Measurements from ENCODE around the gene SOCS3. TPM values are rescaled to one million over a fixed set of nuclear protein-coding genes. Genes with fewer than 3 reads are reported as not detected.

SOCS3 gene
- total RNA-seq, 2 donors from 2014 or later: 10.6 to 59.6 TPM

DNA sequence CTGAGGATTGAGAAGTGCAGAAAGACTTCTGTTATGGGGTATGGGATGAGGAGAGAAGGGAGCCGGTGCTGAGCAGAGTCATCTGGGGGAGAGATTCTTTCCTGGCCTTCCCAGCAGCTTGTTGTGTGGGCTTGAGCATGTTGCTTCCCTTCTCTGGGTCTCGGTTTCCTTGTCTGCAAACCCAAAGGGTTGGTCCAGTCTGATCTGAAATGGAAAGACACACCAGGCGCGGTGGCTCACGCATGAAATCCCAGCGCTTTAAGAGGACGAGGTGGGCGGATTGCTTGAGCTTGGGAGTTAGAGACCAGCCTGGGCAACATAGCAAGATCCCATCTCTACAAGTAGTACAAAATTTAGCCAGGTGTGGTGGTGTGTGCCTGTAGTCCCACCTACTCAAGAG is 6.0 kb downstream of the SOCS3 start:
- Histone ChIP-seq H3K36me3 (no peaks in the 10 kb centered on the region), H3K4me3 (no peak overlapping the region), H3K27ac (peak overlapping the region; percentile 82 to 85), H3K27me3 (replicated peaks; ENCODE audit: insufficient read depth) (no peaks in the 10 kb centered on the region), H3K9me3 (no peaks in the 10 kb centered on the region), H3K4me1 (replicated peaks) (peaks cover 14% of the 10 kb centered on the region)
- TF ChIP-seq POLR2A (IDR thresholded peaks at IDR 0.05) (no peak), POLR2AphosphoS5 (IDR thresholded peaks at IDR 0.05) (no peak), CTCF (IDR thresholded peaks at IDR 0.05) (no peak)
- 91% methylated on average over 8 of the region's 8 CpGs for WGBS
- no peak for DNase-seq (ENCODE audit: low spot score)
- intact Hi-C loops (cut with DNase I): no loop called here

- Histone ChIP-seq H3K27me3 (replicated peaks; ENCODE audit: insufficient read depth) (no peaks in the 10 kb centered on the region), H3K9me3 (no peaks in the 10 kb centered on the region), H3K27ac (peak overlapping the region; percentile 82 to 85), H3K4me3 (no peak overlapping the region), H3K36me3 (no peaks in the 10 kb centered on the region), H3K4me1 (replicated peaks) (peaks cover 14% of the 10 kb centered on the region)
- TF ChIP-seq CTCF (IDR thresholded peaks at IDR 0.05) (peak in 1 of 4 experiments; percentile 26), POLR2AphosphoS5 (IDR thresholded peaks at IDR 0.05) (peak; percentile 94), POLR2A (IDR thresholded peaks at IDR 0.05) (no peak)
- 15% methylated on average over 16 of the region's 16 CpGs for WGBS
- DNase-seq (ENCODE audit: low spot score): peak; percentile 91
- intact Hi-C loops (cut with DNase I): no loop called here
Measured at GRCh38 chr17:78351449-78352006, 8.3 kb downstream of the SOCS3 start.

DNA sequence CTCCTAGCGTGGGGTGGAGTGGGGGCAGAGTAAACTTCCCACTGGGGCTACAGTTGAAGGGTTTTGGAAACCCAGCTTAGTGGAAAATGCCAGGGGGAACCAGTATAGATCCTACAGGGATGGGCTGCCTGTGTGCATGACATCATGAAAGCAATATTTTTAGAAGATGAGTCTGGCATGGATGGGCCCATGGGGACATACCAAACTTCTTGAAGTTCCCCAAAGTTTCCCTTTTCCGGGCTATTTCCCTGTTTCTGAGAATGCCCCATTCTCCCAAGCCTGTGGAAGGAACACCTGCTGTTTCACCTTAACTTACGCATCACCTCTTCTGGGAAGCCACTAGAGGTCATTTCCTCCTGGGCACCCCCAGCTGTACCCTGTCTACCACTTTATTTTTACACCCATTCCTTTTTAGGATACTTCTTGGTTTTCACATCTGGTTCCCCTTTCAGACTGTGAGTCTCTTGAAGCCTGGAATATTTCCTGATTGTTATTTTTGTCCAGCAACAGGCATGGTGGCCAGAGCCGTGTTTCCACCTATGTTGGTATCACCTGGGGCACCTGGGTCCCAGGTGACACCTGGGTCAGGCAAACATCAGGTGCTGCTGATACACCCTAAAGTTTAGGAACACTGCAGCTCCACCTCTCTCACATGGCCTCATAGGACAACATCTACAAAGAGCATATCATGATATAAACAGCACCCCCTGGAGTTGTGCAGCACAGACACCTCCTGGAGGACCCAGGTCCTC is 9.8 kb downstream of the SOCS3 start:
- H3K27ac ChIP-seq: no peak overlapping the region
- intact Hi-C loops (cut with DNase I): no loop called here
- WGBS: 83% methylated on average over 4 of the region's 4 CpGs
- no peaks in the 10 kb centered on the region for H3K27me3 ChIP-seq (replicated peaks; ENCODE audit: insufficient read depth)
- H3K4me3 ChIP-seq: no peak overlapping the region
- no peaks in the 10 kb centered on the region for H3K36me3 ChIP-seq
- peaks cover 11% of the 10 kb centered on the region for H3K4me1 ChIP-seq (replicated peaks)
- DNase-seq (ENCODE audit: low spot score): no peak
- H3K9me3 ChIP-seq: no peaks in the 10 kb centered on the region
- TF ChIP-seq POLR2AphosphoS5 (IDR thresholded peaks at IDR 0.05) (no peak), CTCF (IDR thresholded peaks at IDR 0.05) (no peak), POLR2A (IDR thresholded peaks at IDR 0.05) (no peak)

DNA sequence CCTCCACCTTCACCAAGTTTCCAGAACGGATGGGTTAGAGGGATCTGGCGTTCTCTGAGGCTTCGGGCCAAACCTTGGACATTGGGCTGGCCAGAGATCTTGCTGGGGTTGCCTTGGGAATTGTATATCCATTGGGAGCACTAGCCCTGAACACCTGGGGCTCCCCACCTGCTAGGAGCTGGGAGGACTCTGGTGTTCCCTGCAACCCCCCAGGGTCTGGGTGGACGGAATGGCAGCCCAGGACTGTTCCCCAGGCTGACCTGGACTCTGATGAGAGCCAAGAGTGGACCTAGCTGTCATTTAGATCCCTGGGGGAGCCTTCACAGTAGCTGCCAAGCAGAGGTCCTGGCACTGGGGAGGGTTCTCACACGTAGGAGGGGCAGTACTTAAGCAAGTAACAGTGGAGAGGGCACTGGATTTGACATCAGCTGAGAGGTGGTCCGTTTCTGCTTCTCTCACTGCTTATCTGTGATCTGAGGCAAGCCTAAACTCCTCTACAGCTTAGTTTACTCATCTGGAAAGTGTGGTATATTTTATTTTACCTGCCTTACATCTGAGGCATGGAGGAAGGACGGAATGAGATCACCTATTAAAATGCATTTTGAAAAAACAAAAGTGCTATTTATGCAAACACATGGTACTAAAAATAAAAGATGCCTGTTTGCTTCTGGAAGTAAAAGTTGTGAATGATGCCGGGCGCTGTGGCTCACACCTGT is 11.7 kb downstream of the SOCS3 start:
- Histone ChIP-seq H3K4me3 (no peak overlapping the region), H3K27ac (no peak overlapping the region), H3K27me3 (replicated peaks; ENCODE audit: insufficient read depth) (no peaks in the 10 kb centered on the region), H3K9me3 (no peaks in the 10 kb centered on the region), H3K4me1 (replicated peaks) (peaks cover 11% of the 10 kb centered on the region), H3K36me3 (no peaks in the 10 kb centered on the region)
- no peak for DNase-seq (ENCODE audit: low spot score)
- 66% methylated on average over 9 of the region's 9 CpGs for WGBS
- intact Hi-C loops (cut with DNase I): no loop called here
- TF ChIP-seq POLR2AphosphoS5 (IDR thresholded peaks at IDR 0.05) (no peak), POLR2A (IDR thresholded peaks at IDR 0.05) (no peak), CTCF (IDR thresholded peaks at IDR 0.05) (no peak)

All from prostate gland (tissue), 2 donors.